GM18499 (cell line): ENCODE measurements around the gene GNS.
"Not testable (repeated sequence)": the region's sequence is repeated elsewhere in the genome, so short reads cannot be mapped to it uniquely, and the experiment has no call there.

Experiments
- ATAC-seq: cut with Tn5 transposase; IDR thresholded peaks from one replicate; pipeline ENCODE4 v1.9.1; 2021; ENCODE audit warnings: moderate number of reproducible peaks; ENCODE audit not compliant: insufficient read depth, unreplicated experiment

Gene GNS

GRCh38 chr12:64759035-64759894 is at the start of gene GNS:
Gene GNS, minus strand, starts transcription at chr12:64759406. Its CDS starts 130 bp downstream, at chr12:64759276.
- peak; percentile 66 for ATAC-seq

GRCh38 chr12:64808110-64808509 is 48.9 kb upstream of the GNS start:
- ATAC-seq: no peak

GRCh38 chr12:64806593-64807460 is 47.6 kb upstream of the GNS start:
- no peak for ATAC-seq

GRCh38 chr12:64806173-64806572 is 47.0 kb upstream of the GNS start:
- no peak for ATAC-seq

GRCh38 chr12:64802180-64802775 is 43.1 kb upstream of the GNS start:
- not testable (repeated sequence) for ATAC-seq

- no peak for ATAC-seq
Measured at GRCh38 chr12:64801381-64801780, 42.2 kb upstream of the GNS start.

- ATAC-seq: no peak
Measured at GRCh38 chr12:64800640-64801039, 41.4 kb upstream of the GNS start.

GRCh38 chr12:64798165-64798564 is 39.0 kb upstream of the GNS start:
- ATAC-seq: no peak

- no peak for ATAC-seq
Measured at GRCh38 chr12:64797156-64797555, 38.0 kb upstream of the GNS start.

GRCh38 chr12:64796205-64796845 is 37.1 kb upstream of the GNS start:
- peak; percentile 43 for ATAC-seq

- no peak for ATAC-seq
Measured at GRCh38 chr12:64794305-64794704, 35.1 kb upstream of the GNS start.

GRCh38 chr12:64793610-64794009 is 34.4 kb upstream of the GNS start:
- no peak for ATAC-seq

GRCh38 chr12:64792128-64792527 is 32.9 kb upstream of the GNS start:
- ATAC-seq: no peak

- no peak for ATAC-seq
Measured at GRCh38 chr12:64791036-64791435, 31.8 kb upstream of the GNS start.

GRCh38 chr12:64790166-64790565 is 31.0 kb upstream of the GNS start:
- no peak for ATAC-seq

GRCh38 chr12:64785838-64786237 is 26.6 kb upstream of the GNS start:
- ATAC-seq: no peak

GRCh38 chr12:64782191-64782876 is 23.1 kb upstream of the GNS start:
- no peak for ATAC-seq

- no peak for ATAC-seq
Measured at GRCh38 chr12:64781280-64782190, 22.3 kb upstream of the GNS start.
